Colon (tissue), 2 donors: ENCODE data around the gene TMEM132C.
"Not testable (repeated sequence)": the region's sequence is repeated elsewhere in the genome, so short reads cannot be mapped to it uniquely, and the experiment has no call there.

Experiments
- FAIRE-seq: peaks from 2 replicates; lab custom pipeline; 2012; peaks lifted over from hg19 to GRCh38; lab: Jason Lieb, UNC
- donor health status: control.
- donor health status: control.

Gene TMEM132C

GRCh38 chr12:128267131-128267622, at the start of gene TMEM132C:
Gene TMEM132C, plus strand, starts transcription at chr12:128267170. Its CDS starts 233 bp downstream, at chr12:128267403.
- no peak for FAIRE-seq

DNA sequence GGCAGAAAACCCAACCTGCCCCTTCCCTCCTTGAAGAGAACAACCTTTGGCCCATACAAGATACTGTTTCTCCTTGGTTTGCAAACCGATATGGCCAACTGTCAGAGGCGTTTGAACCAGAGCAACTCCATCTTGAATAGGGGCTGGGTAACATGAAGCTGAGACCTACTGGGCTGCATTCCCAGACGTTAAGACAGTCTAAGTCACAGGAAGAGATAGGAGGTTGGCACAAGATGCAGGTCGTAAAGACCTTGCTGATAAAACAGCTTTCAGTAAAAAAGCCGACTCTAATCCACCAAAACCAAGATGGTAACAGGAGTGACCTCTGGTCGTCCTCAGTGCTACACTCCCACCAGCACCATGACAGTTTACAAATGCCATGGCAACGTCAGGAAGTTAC, 42.7 kb upstream of the TMEM132C start:
- FAIRE-seq = no peak

DNA sequence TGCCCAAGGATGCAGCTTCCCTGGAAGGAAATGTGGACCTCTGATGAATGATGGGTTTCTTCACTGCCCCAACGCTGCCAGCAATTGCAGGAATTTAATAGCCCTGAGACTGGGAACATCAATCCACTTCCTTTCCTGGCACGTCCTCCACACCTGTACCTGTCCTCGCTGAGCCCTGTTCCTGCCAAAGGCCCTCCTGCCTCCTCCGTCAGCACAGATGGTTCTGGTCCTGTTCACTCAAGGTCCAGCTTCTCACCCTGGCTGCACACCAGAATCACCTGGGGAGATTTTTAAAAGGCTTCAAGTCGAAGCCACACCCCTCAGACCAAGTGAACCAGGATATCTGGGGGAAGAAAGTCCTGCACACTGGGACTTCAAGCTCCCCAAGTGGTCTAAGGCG, 38.4 kb upstream of the TMEM132C start:
- FAIRE-seq = no peak

GRCh38 chr12:128235635-128236417, 31.1 kb upstream of the TMEM132C start:
- FAIRE-seq = no peak

DNA sequence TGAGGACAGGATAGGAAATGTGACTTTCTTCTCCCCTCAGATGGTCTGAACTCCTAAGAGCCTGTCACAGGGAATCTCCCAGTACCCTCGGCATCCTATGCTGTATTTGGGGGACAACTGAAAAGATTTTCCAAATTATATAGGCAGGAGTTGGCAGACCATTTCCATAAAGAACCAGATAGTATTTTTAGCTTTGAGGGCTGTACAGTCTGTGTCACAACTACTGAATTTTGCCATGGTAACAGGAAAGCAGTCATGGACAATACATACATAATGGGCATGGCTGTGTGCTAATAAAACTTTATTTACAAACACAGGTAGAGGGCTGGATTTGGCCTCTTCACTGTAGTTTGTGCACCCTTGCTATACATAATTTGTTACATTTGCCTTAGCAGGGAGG, 30.4 kb upstream of the TMEM132C start:
- no peak for FAIRE-seq

GRCh38 chr12:128240745-128241144, 26.2 kb upstream of the TMEM132C start:
- FAIRE-seq = no peak

DNA sequence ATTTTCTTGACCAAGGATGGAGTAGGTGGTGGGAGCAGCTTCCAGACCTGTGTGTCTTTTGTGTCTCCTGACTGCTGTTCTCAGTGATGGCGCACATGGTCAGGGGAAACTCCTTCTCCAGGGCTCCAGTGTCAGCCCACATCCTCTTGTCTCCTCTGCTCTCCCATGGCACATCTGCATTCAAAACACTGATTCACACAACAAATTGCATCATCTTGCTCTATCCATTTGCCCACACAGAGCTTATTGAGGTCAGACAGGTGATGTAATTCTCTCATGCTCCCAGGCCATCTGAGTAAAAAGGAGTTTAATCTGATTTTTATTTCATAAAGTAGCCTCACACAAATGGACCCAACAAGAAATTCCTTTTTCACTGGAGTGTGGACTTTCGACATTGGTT, 21.8 kb upstream of the TMEM132C start:
- FAIRE-seq = no peak

DNA sequence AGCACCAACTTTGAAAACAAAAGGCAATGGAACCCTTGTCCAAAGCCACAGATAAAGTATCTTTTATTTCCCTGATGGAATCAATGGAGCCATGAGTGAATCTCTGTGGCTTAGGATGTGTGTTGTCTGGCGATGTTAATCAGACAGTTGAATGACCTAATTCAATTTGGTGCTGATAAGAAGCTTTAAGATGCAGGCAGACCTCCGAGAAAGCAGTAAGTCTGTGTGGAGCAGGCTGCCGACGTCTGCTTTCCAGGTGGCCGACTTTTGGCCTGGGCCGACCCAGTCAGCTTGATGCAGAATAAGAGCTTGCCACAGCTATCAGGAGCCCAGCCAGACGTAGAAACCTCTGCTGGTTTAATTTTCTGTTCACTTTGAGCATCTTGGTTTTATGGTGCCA, 21.1 kb upstream of the TMEM132C start:
- FAIRE-seq = no peak

DNA sequence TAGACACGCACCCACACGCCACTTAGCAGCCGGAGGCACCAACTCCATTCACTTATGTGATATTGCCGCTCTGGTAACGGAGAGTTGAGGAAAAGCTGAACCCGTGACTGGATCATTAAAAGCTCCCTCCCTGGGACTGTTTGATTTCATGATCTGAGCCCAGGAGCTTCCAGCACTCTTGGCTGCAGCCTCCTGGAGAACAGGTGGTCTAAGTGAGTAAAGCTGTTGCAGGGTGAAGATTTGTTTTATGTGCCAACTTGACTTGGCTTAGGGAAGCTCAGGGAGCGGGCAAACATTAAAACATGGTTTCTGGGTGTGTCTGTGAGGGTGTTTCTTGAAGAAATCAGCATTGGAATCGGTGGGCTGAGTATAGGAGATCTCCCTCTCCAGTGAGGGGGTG, 16.9 kb upstream of the TMEM132C start:
- no peak for FAIRE-seq

- not testable (repeated sequence) for FAIRE-seq
Observed at GRCh38 chr12:128253829-128254228, 13.1 kb upstream of the TMEM132C start.

DNA sequence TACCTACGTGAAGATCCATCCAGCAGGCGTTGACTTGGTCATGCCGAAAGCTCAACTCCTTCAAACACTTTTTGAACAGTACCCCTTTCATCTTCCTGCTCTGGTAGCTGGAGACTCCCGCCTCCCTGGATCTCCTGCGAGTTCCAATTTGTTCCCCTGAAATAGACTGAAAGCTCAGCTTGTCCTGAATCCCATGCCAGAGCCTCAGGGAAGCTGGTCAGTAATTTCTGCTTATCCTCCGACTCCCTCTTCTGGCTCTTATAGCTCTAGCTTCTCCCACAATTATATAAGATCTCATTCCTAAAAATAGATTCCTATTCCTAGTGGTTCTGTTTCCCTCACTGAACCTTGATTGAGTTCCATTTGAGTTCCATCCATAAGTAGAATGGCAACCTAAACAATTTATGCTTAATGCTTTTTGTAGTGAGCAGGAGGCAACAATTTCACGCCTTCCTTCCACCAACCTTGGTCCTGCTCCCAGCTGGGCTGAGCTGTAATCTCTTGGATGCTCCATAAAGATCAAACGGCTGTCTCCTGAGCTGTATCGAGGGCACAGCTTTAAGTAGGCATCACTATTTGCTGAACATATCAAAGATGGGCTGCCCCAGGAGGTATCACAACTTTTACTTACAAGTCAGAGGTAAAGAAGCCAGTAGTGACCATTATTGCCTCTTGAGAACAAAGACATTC, 8.0 kb upstream of the TMEM132C start:
- no peak for FAIRE-seq

GRCh38 chr12:128259556-128260070, 7.4 kb upstream of the TMEM132C start:
- no peak for FAIRE-seq

DNA sequence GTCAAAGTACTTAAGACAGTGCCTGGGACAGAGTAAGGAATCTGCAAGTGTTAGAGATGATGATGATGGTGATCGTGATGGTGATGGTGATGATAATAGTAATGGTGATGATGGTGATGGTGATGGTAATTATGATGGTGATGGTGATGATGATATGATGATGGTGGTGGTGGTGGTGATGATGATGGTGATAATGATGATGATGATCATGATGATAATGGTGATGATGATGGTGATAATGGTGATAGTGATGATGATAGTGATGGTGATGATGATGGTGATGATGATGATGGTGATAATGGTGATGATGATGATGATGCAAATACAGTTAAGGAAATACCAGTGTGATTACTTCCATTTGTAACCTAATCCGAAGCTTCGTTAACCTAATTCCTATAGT, 5.2 kb upstream of the TMEM132C start:
- FAIRE-seq = no peak

DNA sequence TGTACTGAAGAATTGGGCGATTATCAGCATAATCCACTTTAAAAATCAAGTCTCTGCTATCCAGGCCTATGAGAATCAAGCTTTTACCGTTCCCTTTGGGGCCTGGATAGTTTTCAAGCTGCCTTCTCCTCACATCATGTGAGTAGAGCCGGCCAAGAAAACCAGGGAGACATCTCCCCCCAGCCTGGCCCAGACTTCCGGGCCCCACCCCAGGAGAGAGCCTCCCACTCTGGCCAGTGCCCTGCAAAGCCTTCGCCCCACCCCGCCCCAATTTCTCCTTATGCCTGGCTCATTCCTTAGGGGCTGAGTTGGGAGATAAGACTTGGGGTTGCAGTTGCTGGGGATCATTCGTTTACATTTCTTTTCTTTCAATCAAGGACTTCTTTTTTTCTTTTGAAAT, 1.4 kb upstream of the TMEM132C start:
- FAIRE-seq = no peak

- no peak for FAIRE-seq
Observed at GRCh38 chr12:128266086-128266485, 884 bp upstream of the TMEM132C start.

- FAIRE-seq = no peak
Observed at GRCh38 chr12:128266541-128267130, 334 bp upstream of the TMEM132C start.

GRCh38 chr12:128267651-128268378, 845 bp downstream of the TMEM132C start:
- FAIRE-seq = no peak

GRCh38 chr12:128268379-128268995, 1.5 kb downstream of the TMEM132C start:
- no peak for FAIRE-seq

GRCh38 chr12:128269181-128269591, 2.2 kb downstream of the TMEM132C start:
- no peak for FAIRE-seq

DNA sequence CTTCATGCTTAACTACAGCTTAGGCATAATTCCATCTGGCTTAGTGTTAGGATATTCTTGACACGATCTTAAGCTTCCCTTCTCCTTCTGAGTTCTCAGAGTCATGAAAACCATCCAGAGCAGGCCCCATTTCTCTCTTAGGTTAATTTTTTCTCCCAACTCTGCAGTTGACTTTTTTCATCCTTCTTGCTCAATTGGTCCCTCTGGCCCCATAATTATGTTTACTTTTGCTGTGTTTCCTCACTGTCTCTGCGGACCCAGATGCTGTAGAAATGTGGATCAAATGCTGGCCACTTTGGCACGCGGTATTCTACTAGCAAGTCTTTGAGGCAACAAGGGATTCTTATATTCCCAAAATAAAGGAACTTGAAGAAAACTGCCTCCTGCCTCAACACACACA, 9.5 kb downstream of the TMEM132C start:
- no peak for FAIRE-seq

GRCh38 chr12:128286970-128287369, 20.0 kb downstream of the TMEM132C start:
- FAIRE-seq = no peak

DNA sequence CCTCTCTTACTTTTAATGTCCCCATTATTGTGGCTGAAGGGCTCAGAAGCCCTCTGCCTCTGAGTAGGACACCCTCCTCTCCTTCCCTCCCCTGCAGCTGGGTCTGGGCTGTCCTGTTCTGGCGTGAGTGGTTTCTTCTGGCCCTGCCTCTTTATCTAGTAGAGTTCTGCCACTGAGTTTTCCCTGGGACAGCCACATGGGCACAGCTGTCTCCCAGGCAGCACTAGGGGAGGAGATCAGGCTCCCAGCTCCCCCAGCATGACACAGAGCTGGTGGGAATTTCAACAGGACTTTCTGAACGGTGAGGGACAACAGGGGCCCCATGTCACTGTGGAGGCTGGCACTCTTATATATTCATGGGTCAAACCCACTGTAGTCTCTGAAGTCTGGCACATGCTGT, 21.4 kb downstream of the TMEM132C start:
- FAIRE-seq = no peak
